Kidney tubule cell (primary cell): ENCODE measurements around the gene MRGPRE.

Experiments
- DNase-seq: peaks from one replicate; pipeline ENCODE4 v3.0.0-alpha.2; 2018; ENCODE audit warnings: low spot score

The MRGPRE gene

DNA sequence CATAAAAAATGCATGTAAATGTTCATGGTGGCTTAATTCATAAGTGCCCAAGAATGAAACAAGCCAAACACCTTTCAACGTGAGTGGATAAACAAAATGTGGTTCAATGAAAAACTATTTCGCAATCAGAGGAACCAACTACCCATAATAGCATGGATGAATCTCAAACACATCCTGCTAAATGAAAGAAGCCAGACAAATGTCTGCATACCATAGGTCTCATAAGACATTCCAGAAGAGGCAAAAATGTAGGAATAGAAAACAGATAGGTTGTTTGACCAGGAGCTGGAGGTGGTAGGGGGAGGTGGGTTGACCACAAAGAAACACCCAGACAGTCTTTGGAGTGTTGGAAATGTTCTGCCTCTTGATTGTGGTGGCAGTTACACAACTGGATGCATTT is 53.9 kb downstream of the MRGPRE start:
- DNase-seq, result peak; percentile 12

DNA sequence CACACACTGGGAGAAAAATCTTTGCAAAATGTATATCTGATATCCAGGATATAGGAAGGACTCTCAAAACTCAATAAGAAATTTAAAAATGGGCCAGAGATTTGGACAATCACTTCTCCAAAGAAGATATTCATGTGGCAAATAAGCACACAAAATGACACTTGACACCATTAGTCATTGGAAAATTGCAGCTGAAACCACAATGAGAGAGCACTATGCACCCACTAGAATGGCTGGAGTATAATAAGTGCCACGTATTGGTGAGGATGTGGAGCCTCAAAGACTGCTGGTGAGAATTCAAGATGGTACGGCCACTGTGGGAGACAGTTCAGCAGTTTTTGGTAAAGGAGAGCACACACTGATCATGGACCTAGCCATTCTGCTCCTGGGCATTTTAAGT is 54.3 kb downstream of the MRGPRE start:
- no peak for DNase-seq
